ENCODE data around the gene XYLT2. TPM values are rescaled to one million over a fixed set of nuclear protein-coding genes. Genes with fewer than 3 reads are reported as not detected.

Gene XYLT2
- total and polyA plus RNA-seq, 9 of the 15 experiments (the other 6 are each of a cell fraction or from before 2014, with no cell fraction given), result 0.63 to 9.1 (median 4.3) TPM

- TF ChIP-seq CBFA2T3 (IDR thresholded peaks at IDR 0.05), result no peak
- TF ChIP-seq GABPB1 (CRISPR knock-in tag; IDR thresholded peaks at IDR 0.05), result no peak
- TF ChIP-seq BRCA1 (IDR thresholded peaks at IDR 0.05), result no peak
- TF ChIP-seq BRCA1 (CRISPR knock-in tag; IDR thresholded peaks at IDR 0.05), result no peak
- TF ChIP-seq ZKSCAN8 (CRISPR knock-in tag; IDR thresholded peaks at IDR 0.05), result no peak
- no peak for TF ChIP-seq NFXL1 (CRISPR knock-in tag; IDR thresholded peaks at IDR 0.05)
- no peak for TF ChIP-seq PREB (CRISPR knock-in tag; IDR thresholded peaks at IDR 0.05)
- TF ChIP-seq CTCFL (IDR thresholded peaks at IDR 0.05; ENCODE audit: borderline replicate concordance, insufficient read depth, low read depth, low read length, poor library complexity, severe bottlenecking), result no peak
- TF ChIP-seq TEAD4 (IDR thresholded peaks at IDR 0.05; ENCODE audit: low read length), result no peak
- TF ChIP-seq TEAD4 (CRISPR knock-in tag; IDR thresholded peaks at IDR 0.05; ENCODE audit: borderline replicate concordance), result no peak
- TF ChIP-seq ETV6 (IDR thresholded peaks at IDR 0.05; ENCODE audit: borderline replicate concordance in 1 of 2, low read depth in 2 of 2, low read length in 1 of 2), result no peak
- no peak for TF ChIP-seq ETV6 (CRISPR knock-in tag; IDR thresholded peaks at IDR 0.05; ENCODE audit: borderline replicate concordance)
- TF ChIP-seq ZNF282 (CRISPR knock-in tag; IDR thresholded peaks at IDR 0.05), result no peak
- no peak for TF ChIP-seq NR2C1 (IDR thresholded peaks at IDR 0.05)
- no peak for TF ChIP-seq NR2C1 (tag; IDR thresholded peaks at IDR 0.05)
- no peak for TF ChIP-seq MBD2 (IDR thresholded peaks at IDR 0.05; ENCODE audit: borderline replicate concordance, low read depth)
- TF ChIP-seq CBX3 (IDR thresholded peaks at IDR 0.05; ENCODE audit: borderline replicate concordance in 1 of 2, low read length in 2 of 2), result no peak
These were observed 19.2 kb downstream of the XYLT2 start (continued) for GRCh38 chr17:50365165-50365564.

Measured in K562 (cell line).